Activated CD4-positive, alpha-beta T cell treated with anti-CD3 and anti-CD28 coated beads, Interleukin-2, Interleukin-6, amounts not matched to agents 100 ng/mL and 50 ng/mL, durations not matched to agents 16 hours and 8 hours (primary cell): ENCODE results near the gene PRAMEF5.
A peak's percentile ranks its signal among the peaks of the same experiment; 100 is the strongest.
"Not testable (repeated sequence)": the region's sequence is repeated elsewhere in the genome, so short reads cannot be mapped to it uniquely, and the experiment has no call there.

Source experiments
- DNase-seq: peaks from one replicate; pipeline ENCODE4 v3.0.0-alpha.2; 2020

The PRAMEF5 gene

GRCh38 chr1:13253898-13254297 lies at the start of gene PRAMEF5:
PRAMEF5 (plus strand) TSS chr1:13254198; CDS start chr1:13259269, 5,071 bp downstream.
- not testable (repeated sequence) for DNase-seq

GRCh38 chr1:13208712-13209111 lies 45.3 kb upstream of the PRAMEF5 start:
- DNase-seq = not testable (repeated sequence)

- DNase-seq = not testable (repeated sequence)
Observed at GRCh38 chr1:13216619-13217018, 37.4 kb upstream of the PRAMEF5 start.

- DNase-seq = not testable (repeated sequence)
Observed at GRCh38 chr1:13219203-13219602, 34.8 kb upstream of the PRAMEF5 start.

- DNase-seq = not testable (repeated sequence)
Observed at GRCh38 chr1:13222788-13223187, 31.2 kb upstream of the PRAMEF5 start.

- DNase-seq = no peak
Observed at GRCh38 chr1:13224480-13225060, 29.4 kb upstream of the PRAMEF5 start.

- not testable (repeated sequence) for DNase-seq
Observed at GRCh38 chr1:13225675-13226204, 28.3 kb upstream of the PRAMEF5 start, which contains the start of gene PRAMEF18. PRAMEF18 (minus strand) TSS chr1:13226154; CDS start chr1:13226106, 48 bp downstream.

- not testable (repeated sequence) for DNase-seq
Observed at GRCh38 chr1:13227271-13228055, 26.5 kb upstream of the PRAMEF5 start.

GRCh38 chr1:13228343-13228781 lies 25.6 kb upstream of the PRAMEF5 start:
- DNase-seq = peak; percentile 62

GRCh38 chr1:13230096-13230495 lies 23.9 kb upstream of the PRAMEF5 start:
- not testable (repeated sequence) for DNase-seq

GRCh38 chr1:13230601-13231000 lies 23.4 kb upstream of the PRAMEF5 start:
- not testable (repeated sequence) for DNase-seq

- not testable (repeated sequence) for DNase-seq
Observed at GRCh38 chr1:13231061-13231750, 22.8 kb upstream of the PRAMEF5 start.

GRCh38 chr1:13232056-13232455 lies 21.9 kb upstream of the PRAMEF5 start:
- DNase-seq = not testable (repeated sequence)

GRCh38 chr1:13234057-13234456 lies 19.9 kb upstream of the PRAMEF5 start:
- DNase-seq = not testable (repeated sequence)

- DNase-seq = not testable (repeated sequence)
Observed at GRCh38 chr1:13237572-13237971, 16.4 kb upstream of the PRAMEF5 start.

GRCh38 chr1:13239633-13240032 lies 14.4 kb upstream of the PRAMEF5 start:
- not testable (repeated sequence) for DNase-seq

- DNase-seq = not testable (repeated sequence)
Observed at GRCh38 chr1:13243536-13244263, 10.3 kb upstream of the PRAMEF5 start.

- not testable (repeated sequence) for DNase-seq
Observed at GRCh38 chr1:13245841-13246553, 8.0 kb upstream of the PRAMEF5 start.

GRCh38 chr1:13246554-13246871 lies 7.5 kb upstream of the PRAMEF5 start:
- DNase-seq = not testable (repeated sequence)

- DNase-seq = not testable (repeated sequence)
Observed at GRCh38 chr1:13247122-13247521, 6.9 kb upstream of the PRAMEF5 start.

- not testable (repeated sequence) for DNase-seq
Observed at GRCh38 chr1:13265124-13265523, 11.1 kb downstream of the PRAMEF5 start.

GRCh38 chr1:13277016-13277415 lies 23.0 kb downstream of the PRAMEF5 start:
- not testable (repeated sequence) for DNase-seq
